NCI-H345 treated with DMSO at 0.1 percent for 48 hours (cell line): ENCODE measurements around the gene NPM3.

Experiments used
- DNase-seq: peaks from one replicate; lab custom pipeline; 2025; ENCODE audit not compliant: unreplicated experiment; lab: John Stamatoyannopoulos, UW

NPM3 gene

DNA sequence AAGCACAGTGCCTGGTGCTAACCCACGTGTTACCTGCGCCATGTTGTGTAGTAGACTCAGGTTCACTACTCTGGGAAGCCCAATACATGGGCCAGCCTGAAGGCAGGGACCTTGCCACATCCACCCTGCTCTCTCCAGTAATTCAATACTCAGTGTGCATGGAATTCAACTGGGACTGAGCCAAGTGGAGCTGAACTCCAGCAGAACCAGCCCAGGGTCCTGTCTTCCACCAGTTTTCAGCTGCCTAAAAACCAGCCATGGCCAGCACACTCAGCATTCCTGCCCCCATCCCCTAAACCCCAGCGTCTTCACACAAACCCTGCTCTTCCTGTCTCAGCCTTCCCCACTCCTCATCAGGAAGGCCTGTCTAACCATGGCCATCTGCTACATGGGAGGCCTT lies 22.7 kb downstream of the NPM3 start:
- no peak for DNase-seq

GRCh38 chr10:101759309-101760247 lies 23.7 kb downstream of the NPM3 start:
- no peak for DNase-seq

DNA sequence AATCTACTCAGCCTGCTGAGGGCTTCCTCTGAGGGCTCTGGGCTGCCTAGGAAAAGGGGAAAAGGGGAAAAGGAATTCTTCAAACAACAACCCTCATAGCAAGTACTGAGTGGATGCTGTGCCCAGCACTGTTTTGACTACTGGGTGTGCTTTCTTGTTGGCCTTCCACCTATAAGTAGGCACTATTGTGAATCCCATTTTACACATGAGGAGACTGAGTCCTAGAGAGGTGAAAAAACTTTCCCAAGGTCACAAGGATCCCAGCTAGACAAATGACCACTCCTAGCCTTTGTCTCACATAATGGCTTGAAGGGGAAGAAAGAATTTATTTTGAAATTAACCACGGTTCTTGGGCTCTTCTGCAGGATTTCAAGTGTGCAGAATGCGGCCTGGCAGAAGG lies 24.4 kb downstream of the NPM3 start:
- DNase-seq, result no peak

- DNase-seq, result no peak
Measured at GRCh38 chr10:101752241-101752640, 31.0 kb downstream of the NPM3 start.

- DNase-seq, result no peak
Measured at GRCh38 chr10:101749047-101750016, 33.9 kb downstream of the NPM3 start.

GRCh38 chr10:101748496-101748895 lies 34.8 kb downstream of the NPM3 start:
- no peak for DNase-seq

- no peak for DNase-seq
Measured at GRCh38 chr10:101745074-101745696, 38.1 kb downstream of the NPM3 start.

DNA sequence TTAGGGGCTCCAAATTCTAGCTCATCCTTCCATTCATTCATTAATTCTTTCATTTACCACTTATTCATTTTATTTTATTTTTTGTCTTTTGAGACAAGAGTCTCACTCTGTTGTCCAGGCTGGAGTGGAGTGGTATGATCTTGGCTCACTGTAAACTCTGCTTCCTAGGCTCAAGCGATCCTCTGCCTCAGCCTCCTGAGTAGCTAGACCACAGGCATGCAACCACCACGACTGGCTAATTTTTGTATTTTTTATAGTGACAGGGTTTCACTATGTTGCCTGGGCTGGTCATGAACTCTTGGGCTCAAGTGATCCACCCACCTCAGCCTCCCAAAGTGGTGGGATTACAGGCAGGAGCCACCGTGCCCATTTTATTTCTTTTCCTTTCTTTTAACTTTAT lies 39.0 kb downstream of the NPM3 start:
- no peak for DNase-seq

GRCh38 chr10:101741938-101742337 lies 41.3 kb downstream of the NPM3 start:
- DNase-seq, result no peak

- DNase-seq, result no peak
Measured at GRCh38 chr10:101736666-101737065, 46.6 kb downstream of the NPM3 start.

- DNase-seq, result no peak
Measured at GRCh38 chr10:101732096-101732495, 51.1 kb downstream of the NPM3 start.
